Kidney epithelial cell (primary cell): ENCODE data around the gene UVRAG. TPM values are rescaled to one million over a fixed set of nuclear protein-coding genes. Genes with fewer than 3 reads are reported as not detected.

Experiments
- DNase-seq: peaks from one replicate; pipeline ENCODE4 v3.0.0-alpha.2; 2010; ENCODE audit warnings: low read depth
- H3K27me3 ChIP-seq: 2 replicates; pipeline ENCODE4 v1.6.0; 2011; ENCODE audit warnings: low read length; ENCODE audit not compliant: control insufficient read depth, insufficient read depth
- H3K36me3 ChIP-seq: 2 replicates; pipeline ENCODE4 v1.5.1; 2011; ENCODE audit warnings: low read length; ENCODE audit not compliant: control insufficient read depth, insufficient read depth
- H3K4me3 ChIP-seq: 2 replicates; pipeline ENCODE4 v1.5.1; 2011; ENCODE audit warnings: low read depth, mild to moderate bottlenecking, control low read depth, low read length
- CTCF ChIP-seq: IDR thresholded peaks from 2 replicates; pipeline ENCODE4 v1.5.1; 2011; ENCODE audit warnings: mild to moderate bottlenecking, moderate library complexity, low read length, control low read depth, inconsistent platforms; ENCODE audit not compliant: insufficient read depth, poor library complexity, severe bottlenecking
- total RNA-seq: library from RNA; depleted of rRNA; stranded (reverse); fragments of >200 nt; gene quantifications from 2 replicates; pipeline ENCODE4 v1.2.3, GENCODE V29; 2015

The UVRAG gene
- 14.3 and 16.2 TPM in 2 replicates for total RNA-seq

DNA sequence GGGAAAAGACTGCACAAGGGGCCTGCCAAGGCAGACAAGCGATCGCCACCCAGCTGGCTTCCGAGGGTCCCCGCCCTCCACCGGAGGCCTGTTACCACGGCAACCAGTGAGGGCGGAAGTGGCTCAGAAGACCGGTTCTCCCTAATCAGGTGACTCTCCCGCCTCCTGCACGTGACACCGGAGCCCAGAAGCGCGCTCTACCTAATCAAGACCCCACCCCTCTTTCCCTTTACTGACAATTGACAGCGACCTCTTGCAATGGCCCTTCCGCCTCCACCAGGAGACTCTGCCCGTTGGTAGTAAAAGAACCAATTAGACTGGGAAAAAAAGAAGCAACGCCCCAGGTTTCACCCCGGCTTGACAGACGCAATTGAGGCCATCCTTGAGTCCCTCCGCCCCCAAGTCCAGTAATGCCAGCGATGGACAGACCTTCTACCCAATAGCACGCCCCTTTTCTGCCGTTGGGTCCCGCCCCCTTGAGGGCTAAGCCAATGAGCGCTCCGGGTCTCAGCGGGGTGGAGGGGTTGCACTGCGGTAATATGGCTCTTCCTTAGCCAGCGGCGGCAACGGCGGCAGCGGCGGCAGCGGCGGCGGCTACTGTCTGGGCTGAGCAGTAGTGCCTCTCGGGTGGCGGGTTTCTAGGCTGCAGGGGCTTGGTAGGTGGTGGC is at the start of gene UVRAG:
UVRAG (plus strand) TSS at position 534 of the 668 bp plus-strand sequence. CDS start 198 bp downstream, outside the sequence.
- Histone ChIP-seq H3K36me3 (no peaks in the 10 kb centered on the region), H3K4me3 (peak within 1 kb of the TSS; percentile 87), H3K27me3 (no peaks in the 10 kb centered on the region)
- peak; percentile 98 for DNase-seq
- no peak for TF ChIP-seq CTCF

GRCh38 chr11:75766443-75767227 is 48.4 kb upstream of the UVRAG start:
- H3K27me3 ChIP-seq = peaks cover 25% of the 10 kb centered on the region
- no peak for TF ChIP-seq CTCF

DNA sequence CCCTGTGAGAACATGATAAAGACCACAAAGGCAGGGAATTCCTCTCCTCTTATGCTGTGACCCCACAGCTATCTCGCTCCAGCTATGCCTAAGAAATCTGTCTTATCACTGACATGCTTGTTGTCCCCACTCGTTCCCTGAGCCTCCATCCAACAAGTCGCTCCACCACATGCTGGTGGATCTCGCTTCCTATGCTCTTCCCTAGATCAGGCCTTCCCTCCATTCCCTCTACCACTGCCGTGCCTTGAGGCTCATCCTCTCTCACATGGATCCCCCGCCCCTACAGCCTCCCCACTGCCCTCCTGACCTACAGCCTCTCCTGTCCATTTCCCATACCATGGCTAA is 47.8 kb upstream of the UVRAG start:
- Histone ChIP-seq H3K4me3 (no peak overlapping the region), H3K27me3 (peaks cover 25% of the 10 kb centered on the region), H3K36me3 (no peaks in the 10 kb centered on the region)
- DNase-seq = no peak
- no peak for TF ChIP-seq CTCF

More at GRCh38 chr11:75766443-75767227, 48.4 kb upstream of the UVRAG start:
- H3K4me3 ChIP-seq = no peak overlapping the region
- no peaks in the 10 kb centered on the region for H3K36me3 ChIP-seq
- no peak for DNase-seq

GRCh38 chr11:75767793-75768111 is 47.3 kb upstream of the UVRAG start:
- Histone ChIP-seq H3K4me3 (no peak overlapping the region), H3K27me3 (peaks cover 25% of the 10 kb centered on the region)

GRCh38 chr11:75768112-75768908 is 46.7 kb upstream of the UVRAG start, which contains the start of gene DGAT2:
TSS of gene DGAT2 (plus strand) at chr11:75768778. CDS start at chr11:75768992, 214 bp downstream.
- Histone ChIP-seq H3K4me3 (peak within 1 kb of the TSS; percentile 39), H3K27me3 (peaks cover 25% of the 10 kb centered on the region), H3K36me3 (no peaks in the 10 kb centered on the region)
- TF ChIP-seq CTCF = no peak
- no peak for DNase-seq

More at GRCh38 chr11:75767793-75768111, 47.3 kb upstream of the UVRAG start:
- TF ChIP-seq CTCF = no peak
- DNase-seq = no peak
- H3K36me3 ChIP-seq = no peaks in the 10 kb centered on the region
